Heart right ventricle (tissue), 16 donors: ENCODE measurements around the gene SKP2. TPM values are rescaled to one million over a fixed set of nuclear protein-coding genes. Genes with fewer than 3 reads are reported as not detected.

Experiments
- ATAC-seq, 8 donors: fragments of 200-7000 bp; cut with Tn5 transposase; one replicate each; pipeline ENCODE4 v1.9.1; 2020; ENCODE audit warnings: mild to moderate bottlenecking in 8 of 8, moderate library complexity in 8 of 8, moderate number of reproducible peaks in 1 of 8
- DNase-seq, 2 donors: peaks; one replicate each; pipeline ENCODE4 v3.0.0-alpha.2; 2020
- H3K27ac ChIP-seq, 10 donors: fragments of 200-600 bp; sonication (generic) in 2 of 10; one replicate each; pipeline versions ENCODE4 v1.5.0 to v1.8.0; 2020 to 2022; ENCODE audit warnings: mild to moderate bottlenecking in 3 of 10
- H3K27me3 ChIP-seq, 7 donors: fragments of 200-600 bp; one replicate each; pipeline ENCODE4 v1.8.0; 2021 to 2022; ENCODE audit warnings: mild to moderate bottlenecking in 2 of 7
- H3K36me3 ChIP-seq, 9 donors: fragments of 200-600 bp; sonication (generic) in 1 of 9; one replicate each; pipeline versions ENCODE4 v1.5.0 to v1.8.0; 2020 to 2022; ENCODE audit warnings: mild to moderate bottlenecking in 2 of 9
- H3K4me1 ChIP-seq, 9 donors: fragments of 200-600 bp; sonication (generic) in 1 of 9; one replicate each; pipeline versions ENCODE4 v1.5.0 to v1.8.0; 2020 to 2022; ENCODE audit warnings: mild to moderate bottlenecking in 4 of 9
- H3K4me3 ChIP-seq, 10 donors: fragments of 200-600 bp; sonication (generic) in 2 of 10; one replicate each; pipeline versions ENCODE4 v1.5.0 to v1.8.0; 2020 to 2022; ENCODE audit warnings: mild to moderate bottlenecking in 7 of 10, moderate library complexity in 2 of 10
- H3K9me3 ChIP-seq, 11 donors: fragments of 200-600 bp in 10 of 11; sonication (generic) in 2 of 11; one replicate each; pipeline versions ENCODE4 v1.5.0 to v1.8.0; 2013 to 2022; ENCODE audit warnings: mild to moderate bottlenecking in 2 of 11, control low read depth in 1 of 11, moderate library complexity in 1 of 11
- WGBS, 2 donors: extraction: QIAGEN DNeasy Blood & Tissue Kit; methylation state at CpG; one replicate each; pipeline ENCODE4 v1.1.7; 2013; ENCODE audit warnings: inconsistent platforms in 1 of 2; 5-methylcytosine and 5-hydroxymethylcytosine counted together
- intact Hi-C, 10 donors: fragments of 100-400 bp; cut with DNase I; formaldehyde crosslinking; loops; one replicate each; pipeline versions ENCODE4 v1.11.1 to v1.14.2; 2022
- polyA plus RNA-seq, 2 donors: library from polyadenylated mRNA; stranded (reverse); fragments of 200-250 nt; gene quantifications; one replicate each; pipeline ENCODE4 v1.2.3, GENCODE V29; 2013
- total RNA-seq, 10 donors: library from RNA; stranded (reverse); fragmentation: NEBNext Ultra II Directional in 3 of 10; extraction: Animal tissue kit (Norgen Biotek cat#: 25700) in 3 of 10; gene quantifications; one replicate each; pipeline versions ENCODE4 v1.2.1 to v1.2.4, GENCODE V29; 2021 to 2023
- TF ChIP-seq, protein P1 (sequence below), 9 donors: fragments of 200-600 bp; sonication (generic) in 2 of 9; IDR thresholded peaks; one replicate each; pipeline versions ENCODE4 v1.5.0 to v1.8.0; 2021 to 2022; ENCODE audit warnings: antibody characterized with exemption in 9 of 9, mild to moderate bottlenecking in 5 of 9, moderate library complexity in 1 of 9
- donor health status: Arrhythmogenic right ventricular cardiomyopathy.
- donor health status: ischemic (EF 13 %, LVEDD 7.1; RV severe dilation, severe dysfunction).
- donor health status: healthy with polysubstance abuse.
- donor health status: DM: no; HTN: yes; CAD: no.
- donor health status: DM: no; HTN: no; CAD: no.
- donor health status: ischemic (EF 25% LVEDD 6.9; RV normal size, moderate dysfunction).
- donor health status: ischemic (EF 25% LVEDD 5.7; RV mildly dilated, moderate dysfunction).
- donor health status: healthy.
- donor health status: DM: yes; HTN: yes; CAD: no.
- donor health status: Ischemic cardiomyopathy.
- donor health status: ischemic (EF 35%, LVEDD 5.7; RV mildly dilated, moderate dysfunction).
- donor health status: nonischemic (EF 11% LVEDD 7.7; RV severe dilation, severe dysfunction).
- donor health status: DM: yes; HTN: yes; CAD: no.
- donor health status: PGD.
- donor health status: ischemic (EF 29% LVEDD 5.4; RV normal size, mild dysfunction).
- donor health status: nonischemic (EF 23%, LVEDD 6.1; RV moderate dilation, normal function).

SKP2 gene
- total and polyA plus RNA-seq, 12 donors: 1.5 to 9.5 (median 5.2) TPM

GRCh38 chr5:36173426-36173825 lies 21.5 kb downstream of the SKP2 start:
- Histone ChIP-seq H3K27ac (no peak overlapping the region), H3K36me3 (peaks cover 0 to 97% (median 39%) of the 10 kb centered on the region in 9 donors), H3K27me3 (no peaks in the 10 kb centered on the region), H3K9me3 (no peaks in the 10 kb centered on the region), H3K4me1 (no peaks in the 10 kb centered on the region), H3K4me3 (no peak overlapping the region)
- WGBS, 2 donors: 88 to 93% methylated on average over 2 of the region's 2 CpGs
- TF ChIP-seq, protein P1, sequence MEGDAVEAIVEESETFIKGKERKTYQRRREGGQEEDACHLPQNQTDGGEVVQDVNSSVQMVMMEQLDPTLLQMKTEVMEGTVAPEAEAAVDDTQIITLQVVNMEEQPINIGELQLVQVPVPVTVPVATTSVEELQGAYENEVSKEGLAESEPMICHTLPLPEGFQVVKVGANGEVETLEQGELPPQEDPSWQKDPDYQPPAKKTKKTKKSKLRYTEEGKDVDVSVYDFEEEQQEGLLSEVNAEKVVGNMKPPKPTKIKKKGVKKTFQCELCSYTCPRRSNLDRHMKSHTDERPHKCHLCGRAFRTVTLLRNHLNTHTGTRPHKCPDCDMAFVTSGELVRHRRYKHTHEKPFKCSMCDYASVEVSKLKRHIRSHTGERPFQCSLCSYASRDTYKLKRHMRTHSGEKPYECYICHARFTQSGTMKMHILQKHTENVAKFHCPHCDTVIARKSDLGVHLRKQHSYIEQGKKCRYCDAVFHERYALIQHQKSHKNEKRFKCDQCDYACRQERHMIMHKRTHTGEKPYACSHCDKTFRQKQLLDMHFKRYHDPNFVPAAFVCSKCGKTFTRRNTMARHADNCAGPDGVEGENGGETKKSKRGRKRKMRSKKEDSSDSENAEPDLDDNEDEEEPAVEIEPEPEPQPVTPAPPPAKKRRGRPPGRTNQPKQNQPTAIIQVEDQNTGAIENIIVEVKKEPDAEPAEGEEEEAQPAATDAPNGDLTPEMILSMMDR (IDR thresholded peaks at IDR 0.05): no peak
- intact Hi-C loops: loop anchor here in 4 of 10 donors (10.0 kb wide), 3 partner anchors 131 to 231 kb away; partner anchors contain the start of gene RANBP3L (in 3 of the 4)
- no peak for DNase-seq
- no peak for ATAC-seq

- Histone ChIP-seq H3K27ac (no peak overlapping the region), H3K4me1 (no peaks in the 10 kb centered on the region), H3K4me3 (no peak overlapping the region), H3K36me3 (peaks cover 0 to 97% (median 36%) of the 10 kb centered on the region in 9 donors), H3K27me3 (no peaks in the 10 kb centered on the region), H3K9me3 (no peaks in the 10 kb centered on the region)
- intact Hi-C loops: loop anchor here in 4 of 10 donors (10.0 kb wide), 3 partner anchors 131 to 231 kb away; partner anchors contain the start of gene RANBP3L (in 3 of the 4)
- WGBS, 2 donors: 62 to 77% methylated on average over 3 of the region's 3 CpGs
- TF ChIP-seq, protein P1 (IDR thresholded peaks at IDR 0.05): no peak
- ATAC-seq (no peak), DNase-seq (no peak)
Observed at GRCh38 chr5:36174119-36174518, 22.2 kb downstream of the SKP2 start.

DNA sequence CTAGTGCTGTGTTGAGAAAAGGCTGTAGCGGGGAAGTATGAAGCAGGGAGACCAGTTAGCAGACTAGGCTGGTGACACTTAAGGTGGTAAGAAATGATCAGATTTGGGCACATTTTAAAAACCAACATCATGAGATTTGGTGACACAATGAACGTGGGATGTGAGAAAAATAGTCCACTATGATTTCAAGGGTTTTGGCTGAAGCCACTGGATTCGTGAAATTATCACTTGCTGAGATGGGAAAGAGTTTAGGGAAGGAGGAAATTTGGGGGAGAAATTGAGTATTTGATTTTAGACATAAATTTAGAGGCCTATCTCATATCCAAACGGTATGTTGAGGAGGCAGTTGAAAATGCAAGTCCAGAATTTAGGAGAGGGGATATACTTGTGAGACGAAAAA lies 23.1 kb downstream of the SKP2 start:
- peaks cover 0 to 97% (median 35%) of the 10 kb centered on the region in 9 donors for H3K36me3 ChIP-seq
- TF ChIP-seq, protein P1 (IDR thresholded peaks at IDR 0.05): no peak

DNA sequence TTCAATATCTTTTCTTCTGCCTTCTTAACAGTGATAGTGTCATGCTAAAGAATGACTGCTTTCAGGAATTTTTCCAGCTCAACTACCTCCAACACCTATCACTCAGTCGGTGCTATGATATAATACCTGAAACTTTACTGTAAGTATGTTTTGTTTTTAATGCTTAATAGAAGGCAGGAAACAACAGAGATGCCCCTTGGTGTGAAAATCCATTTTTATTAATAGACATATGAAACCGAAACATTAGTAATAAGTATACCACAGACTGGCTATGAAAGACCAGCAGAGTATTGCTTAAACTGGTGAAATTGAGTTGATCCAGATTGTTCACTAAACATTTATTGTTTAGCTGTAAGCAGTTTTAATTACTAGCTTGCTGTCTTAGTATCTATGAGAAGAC lies 25.2 kb downstream of the SKP2 start:
- no peak for ATAC-seq
- DNase-seq: no peak
- Histone ChIP-seq H3K4me3 (no peak overlapping the region), H3K27ac (no peak overlapping the region), H3K4me1 (no peaks in the 10 kb centered on the region), H3K27me3 (no peaks in the 10 kb centered on the region), H3K36me3 (peaks cover 0 to 97% (median 28%) of the 10 kb centered on the region in 9 donors), H3K9me3 (no peaks in the 10 kb centered on the region)
- 87 to 91% methylated on average over 2 of the region's 2 CpGs for WGBS, 2 donors
- intact Hi-C loops: loop anchor here in 7 of 10 donors (5.0 to 10.0 kb wide), 5 partner anchors 128 to 228 kb away; partner anchors contain the start of gene RANBP3L (in 3 of the 7)
- TF ChIP-seq, protein P1 (IDR thresholded peaks at IDR 0.05): no peak

More for the DNA sequence above, 23.1 kb downstream of the SKP2 start:
- no peak overlapping the region for H3K27ac ChIP-seq
- no peak overlapping the region for H3K4me3 ChIP-seq
- ATAC-seq: no peak
- no peaks in the 10 kb centered on the region for H3K4me1 ChIP-seq
- no peaks in the 10 kb centered on the region for H3K9me3 ChIP-seq
- H3K27me3 ChIP-seq: no peaks in the 10 kb centered on the region
- intact Hi-C loops: loop anchor here in 7 of 10 donors (5.0 to 10.0 kb wide), 5 partner anchors 130 to 230 kb away; partner anchors contain the start of gene RANBP3L (in 3 of the 7)
- 85 to 87% methylated on average over 5 of the region's 5 CpGs for WGBS, 2 donors
- DNase-seq: no peak
